Measurements from ENCODE around the gene SIK2.

GRCh38 chr11:111655924-111656323 is 53.7 kb downstream of the SIK2 start:
- TF ChIP-seq TAF1 (IDR thresholded peaks at IDR 0.05; ENCODE audit: low read depth) (no peak), YY1 (IDR thresholded peaks at IDR 0.05; ENCODE audit: low read depth) (no peak), NFIC (IDR thresholded peaks at IDR 0.05) (no peak), EP300 (IDR thresholded peaks at IDR 0.05; ENCODE audit: borderline replicate concordance) (no peak)

All from Ishikawa (cell line).